Stimulated activated CD4-positive, alpha-beta T cell treated with anti-CD3 and anti-CD28 coated beads, TNF-alpha, amount 100 ng/mL, for 4 hours (primary cell): ENCODE results near the gene MIEF1.

Source experiments
- DNase-seq, 3 experiments: peaks; one replicate each; pipeline ENCODE4 v3.0.0-alpha.2; 2020; ENCODE audit warnings: low read depth in 3 of 3

Gene MIEF1

DNA sequence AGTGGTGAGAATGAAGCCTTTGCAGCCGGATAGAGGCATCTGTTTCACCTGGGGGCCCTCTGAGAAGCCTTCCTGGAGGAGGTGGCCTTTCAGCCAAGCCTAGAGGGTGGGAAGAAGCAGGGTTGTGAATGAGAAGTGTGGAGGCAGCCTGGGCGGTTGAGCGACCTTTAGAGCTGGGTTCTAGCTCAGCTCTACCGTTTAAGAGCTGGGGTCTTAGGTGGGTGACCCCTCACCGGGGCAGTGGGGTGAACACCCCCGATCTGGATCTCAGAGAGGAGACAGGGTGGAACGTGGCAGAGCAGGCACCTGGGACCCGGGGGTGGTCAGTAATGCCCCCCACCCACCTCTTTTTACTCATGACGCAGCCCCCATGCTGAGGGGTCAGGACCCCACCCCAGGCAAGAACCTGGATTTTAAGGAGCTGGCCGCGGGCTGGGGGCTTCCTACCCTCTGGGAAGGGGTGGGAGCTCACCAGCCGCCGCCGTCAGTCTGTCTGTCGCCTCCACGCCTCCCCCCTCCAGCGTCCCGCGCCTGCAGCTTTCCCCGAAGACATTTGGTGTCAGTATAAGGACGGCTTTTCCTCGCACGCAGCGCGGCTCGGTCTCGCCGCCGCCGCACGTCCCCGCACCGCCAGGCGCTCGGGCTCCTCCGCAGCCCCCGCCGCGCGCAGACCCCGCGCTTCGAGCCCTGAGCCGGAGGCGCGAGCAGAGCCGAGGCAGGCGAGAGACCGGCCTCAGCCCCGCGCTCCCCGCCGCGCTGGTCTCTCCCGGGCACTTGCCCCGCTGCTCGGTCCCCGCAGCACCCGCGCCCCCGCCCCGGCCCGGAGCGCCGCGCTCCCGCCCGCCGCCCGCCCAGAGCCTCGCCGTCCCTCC, 55.1 kb downstream of the MIEF1 start:
- DNase-seq = peak in 2 of 3 experiments; percentile 26 to 35

DNA sequence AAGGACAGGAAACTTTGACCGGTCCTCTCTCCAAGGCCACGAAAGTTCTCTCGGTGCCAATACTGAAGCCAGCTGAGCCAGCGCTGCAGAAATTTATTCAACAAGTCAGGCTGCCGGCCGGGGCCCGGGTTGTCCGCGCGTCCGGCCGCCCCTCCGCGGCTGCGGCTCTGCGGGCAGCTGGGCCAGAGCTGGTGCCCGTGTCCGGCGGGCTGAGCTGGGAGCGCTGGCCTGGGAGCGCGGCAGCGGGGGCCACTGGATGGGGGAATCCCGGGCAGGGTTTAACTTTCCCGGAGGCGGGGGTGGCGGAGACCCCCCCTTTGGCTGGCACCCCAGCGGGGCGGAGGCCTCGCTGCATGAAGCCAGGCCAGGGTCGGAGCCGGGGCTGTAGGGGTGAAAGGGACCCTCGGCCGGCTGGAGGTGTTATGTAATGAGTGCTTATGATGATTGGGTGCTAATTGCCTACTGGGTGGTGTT, 56.2 kb downstream of the MIEF1 start:
- DNase-seq = no peak

DNA sequence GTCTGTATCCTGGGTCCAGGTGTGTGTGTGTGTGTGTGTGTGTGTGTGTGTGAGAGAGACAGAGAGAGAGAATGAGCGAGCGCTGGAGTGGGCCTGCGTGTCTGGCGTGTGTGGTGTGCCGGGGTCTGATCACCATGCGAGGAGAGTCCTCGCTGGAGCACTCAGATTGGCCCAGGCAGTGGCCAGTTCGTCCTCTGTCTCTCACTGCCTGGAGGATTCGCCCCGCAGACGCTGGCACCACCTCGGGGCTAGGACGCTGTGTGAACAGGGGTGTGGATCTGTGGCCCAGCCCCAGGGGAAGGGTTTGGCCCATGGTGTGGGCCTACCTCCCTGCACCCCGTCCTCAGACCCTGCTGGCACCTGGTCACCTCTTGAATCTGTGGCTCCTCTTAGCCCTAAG, 56.9 kb downstream of the MIEF1 start:
- no peak for DNase-seq

DNA sequence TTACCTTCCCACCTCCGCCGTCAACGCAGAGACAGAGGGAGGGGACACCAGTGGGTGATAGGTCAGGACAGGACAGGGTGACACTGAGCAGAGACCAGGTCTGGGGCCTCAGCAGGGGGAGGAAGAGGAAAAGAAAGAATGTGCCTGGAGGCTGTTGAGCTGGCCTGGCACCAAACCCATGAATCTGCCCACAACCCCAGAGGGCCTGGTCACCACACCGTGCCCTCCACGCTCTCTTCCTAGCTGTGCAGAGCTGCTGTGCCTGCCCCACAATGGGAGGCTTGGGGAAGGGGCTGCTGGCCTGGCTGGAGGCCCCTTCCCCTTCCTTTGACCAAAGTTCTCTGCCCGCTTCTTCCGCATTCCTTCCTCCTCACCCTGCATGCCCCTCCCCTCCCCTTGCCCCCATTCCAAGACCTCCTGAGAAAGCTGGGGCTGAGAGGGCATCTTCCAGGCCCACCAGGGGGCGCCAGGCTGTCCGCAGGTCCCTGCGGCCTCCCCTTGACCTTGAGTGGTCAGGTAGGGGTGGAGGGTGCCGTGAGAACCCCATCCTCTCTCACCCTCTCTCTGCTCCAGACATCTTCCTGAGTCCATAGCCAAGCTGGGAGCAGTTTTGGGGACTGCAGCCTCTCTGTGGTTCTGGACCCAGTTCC, 57.5 kb downstream of the MIEF1 start:
- no peak for DNase-seq

DNA sequence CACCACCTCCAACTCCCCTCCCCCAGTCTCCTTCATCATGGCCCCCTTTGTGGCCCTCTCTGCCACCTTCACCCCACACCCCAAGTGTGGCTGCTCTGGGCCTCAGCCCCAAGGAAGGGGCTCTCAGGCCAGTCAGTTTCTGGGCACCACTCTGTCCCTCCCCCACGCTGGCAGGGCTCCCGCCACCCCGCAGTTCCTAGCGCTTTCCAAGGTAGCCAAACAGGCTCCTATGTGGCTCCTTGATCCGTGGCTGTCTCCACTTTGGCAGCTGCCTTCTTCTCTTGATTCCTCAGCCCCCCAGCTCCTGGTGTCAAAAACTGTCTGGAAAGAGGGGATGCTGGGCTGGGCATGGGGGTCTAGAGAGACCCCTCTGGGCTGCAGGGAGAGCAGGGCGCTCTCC, 58.0 kb downstream of the MIEF1 start:
- no peak for DNase-seq

DNA sequence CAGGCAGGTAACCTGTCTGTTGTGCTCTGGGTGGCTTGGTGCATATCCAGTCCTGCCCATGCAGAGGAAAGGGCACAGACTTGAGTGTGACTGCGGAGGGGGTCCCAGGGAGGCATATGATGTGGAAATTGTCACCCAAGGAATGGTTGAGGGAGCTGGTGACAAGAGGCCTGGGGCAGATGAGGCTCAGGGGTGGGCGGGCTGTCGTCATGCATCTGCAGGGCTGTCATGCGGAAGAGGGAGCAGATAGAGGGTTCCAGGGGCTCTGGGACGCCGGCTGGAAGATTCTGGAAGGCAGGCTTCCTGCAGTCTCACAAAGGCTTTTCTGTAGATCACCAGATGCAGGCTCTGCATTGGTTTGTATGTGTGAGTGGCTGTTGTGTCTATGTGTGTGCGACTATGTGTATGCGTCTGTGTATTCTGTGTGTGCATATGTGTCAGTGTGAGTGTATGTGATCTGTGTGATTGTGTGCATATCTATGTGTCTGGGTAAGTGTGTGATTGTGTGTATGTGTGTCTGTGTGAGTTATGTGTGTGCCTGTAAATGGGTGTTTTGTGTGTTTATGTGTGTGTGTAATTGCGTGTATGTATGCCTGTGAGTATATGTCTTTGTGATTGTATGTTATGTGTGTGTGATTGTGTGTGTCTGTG, 60.9 kb downstream of the MIEF1 start:
- no peak for DNase-seq

DNA sequence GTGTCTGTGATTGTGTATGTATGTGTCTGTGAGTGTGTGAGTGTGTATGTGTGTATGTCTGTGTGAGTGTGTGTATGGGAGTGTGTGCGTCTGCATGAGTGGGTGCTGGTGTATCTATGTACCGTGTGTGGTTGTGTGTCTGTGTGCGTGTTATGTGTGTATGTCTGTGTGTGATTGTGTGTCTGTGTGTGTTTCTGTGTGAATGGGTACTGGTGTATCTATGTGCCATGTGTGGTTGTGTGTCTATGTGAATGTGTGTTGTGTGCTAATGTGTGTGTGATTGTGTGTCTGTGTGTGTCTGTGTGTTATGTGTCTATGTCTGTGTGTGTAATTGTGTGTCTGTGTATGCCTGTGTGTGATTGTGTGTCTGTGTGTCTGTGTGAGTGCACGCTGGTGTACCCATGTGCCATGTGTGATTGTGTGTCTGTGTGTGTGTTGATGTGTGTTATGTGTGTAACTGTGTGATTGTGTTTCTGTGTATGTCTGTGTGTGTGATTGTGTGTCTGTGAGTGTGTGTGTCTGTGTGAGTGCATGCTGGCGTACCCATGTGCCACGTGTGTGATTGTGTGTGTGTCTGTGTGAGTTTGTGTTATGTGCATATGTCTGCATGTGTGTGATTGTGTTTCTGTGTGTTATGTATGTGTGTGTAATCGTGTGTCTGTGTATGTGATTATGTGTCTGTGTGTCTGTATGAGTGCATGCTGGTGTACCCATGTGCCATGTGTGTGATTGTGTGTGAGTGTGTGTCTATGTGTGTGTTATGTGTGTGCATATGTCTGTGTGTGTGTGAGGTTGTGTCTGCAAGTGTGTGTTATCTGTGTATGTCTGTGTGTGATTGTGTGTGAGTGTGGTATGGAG, 61.7 kb downstream of the MIEF1 start:
- no peak for DNase-seq

DNA sequence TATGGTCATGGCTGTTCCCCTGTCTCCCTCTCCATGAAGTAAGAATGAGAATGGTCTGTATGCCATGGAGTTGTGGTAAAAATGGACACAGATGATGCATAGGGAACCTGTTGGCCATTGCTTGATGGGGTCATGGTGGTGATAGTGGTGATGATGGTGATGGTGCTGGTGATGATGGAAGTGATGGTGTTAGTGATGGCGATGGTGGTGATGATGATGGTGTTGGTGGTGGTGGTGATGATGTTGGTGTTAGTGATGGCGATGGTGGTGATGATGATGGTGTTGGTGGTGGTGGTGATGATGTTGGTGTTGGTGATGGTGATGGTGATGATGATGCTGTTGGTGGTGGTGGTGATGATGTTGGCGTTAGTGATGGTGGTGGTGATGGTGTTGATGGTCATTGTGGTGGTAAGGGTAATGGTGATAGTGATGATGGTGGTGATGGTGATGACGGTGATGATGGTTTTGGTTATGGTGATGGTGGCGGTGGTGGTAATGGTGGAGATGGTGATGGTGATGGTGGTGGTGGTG, 63.4 kb downstream of the MIEF1 start:
- DNase-seq = no peak

DNA sequence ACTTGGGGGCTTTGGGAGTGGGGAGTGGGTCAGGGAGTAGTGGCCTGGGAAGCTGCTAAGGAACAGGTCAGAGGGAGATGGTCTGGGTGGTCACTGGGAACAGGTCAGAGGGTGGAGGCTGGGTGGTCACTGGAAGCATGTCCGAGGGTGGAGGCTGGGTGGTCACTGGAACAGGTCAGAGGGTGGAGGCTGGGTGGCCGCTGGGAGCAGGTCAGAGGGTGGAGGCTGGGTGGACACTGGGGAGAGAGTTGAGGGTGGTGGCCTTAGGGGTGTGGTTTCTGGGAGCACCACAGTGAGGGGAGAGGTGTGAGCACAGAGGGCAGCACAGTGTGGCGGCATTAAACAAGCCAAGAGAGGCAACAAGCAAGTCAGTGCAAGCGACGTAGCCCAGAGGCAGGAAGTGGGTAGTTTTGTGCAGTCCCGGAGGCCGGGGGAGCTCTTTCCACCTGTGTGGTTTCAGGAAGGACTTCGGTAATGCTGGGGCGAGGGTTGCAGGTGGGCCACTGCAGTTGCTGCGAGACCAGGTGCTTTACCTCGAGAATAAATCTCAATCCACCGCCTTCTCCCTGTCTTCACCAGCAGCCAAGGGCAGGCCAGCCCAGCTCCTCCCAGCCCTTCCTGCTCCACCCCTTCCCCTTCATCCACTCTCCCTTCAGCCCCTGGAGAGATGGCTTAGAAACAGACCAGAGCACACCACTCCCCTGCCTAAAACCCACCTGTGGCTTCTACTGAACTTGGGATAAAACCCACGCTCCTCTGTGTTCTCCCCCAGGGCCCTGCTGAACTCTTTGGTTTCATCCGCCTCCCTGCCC, 65.3 kb downstream of the MIEF1 start:
- peak in 1 of 3 experiments; percentile 23 for DNase-seq
